ENCODE data around the gene SOS1. TPM values are rescaled to one million over a fixed set of nuclear protein-coding genes. Genes with fewer than 3 reads are reported as not detected.
A peak's percentile ranks its signal among the peaks of the same experiment; 100 is the strongest.

Gene SOS1
- 29.3 and 32.5 TPM in 2 replicates for total RNA-seq
- polyA plus RNA-seq, result 22.2 and 27.6 TPM in 2 replicates
- 10.8 and 11.8 TPM in 2 replicates for polyA plus RNA-seq (2011; cell fraction: cytosol; rRNA removed)
- 46.7 and 61.7 TPM in 2 replicates for polyA plus RNA-seq (2011; cell fraction: nucleus; rRNA removed)
- polyA plus RNA-seq (2012), result 14.7 and 24.8 TPM in 2 replicates
- polyA minus RNA-seq, result 44.6 and 61.5 TPM in 2 replicates
- polyA minus RNA-seq (2011; cell fraction: cytosol; rRNA and poly(A)+ RNA removed), result 21.9 TPM
- 55.8 and 73.5 TPM in 2 replicates for polyA minus RNA-seq (2011; cell fraction: nucleus; rRNA and poly(A)+ RNA removed)
- Bru-seq, nascent RNA, result percentile 85 among the genes with signal in this experiment
- percentile 85 among the genes with signal in this experiment for BruChase-seq, experiment 1, labeled RNA remaining after a 6-hour chase
- BruChase-seq, experiment 2, labeled RNA remaining after a 2-hour chase, result percentile 88 among the genes with signal in this experiment
- long read RNA-seq, full-length matches to known transcripts, result 3 of 11 reads
- long read RNA-seq, partial matches to known transcripts, result 4 of 11 reads
- long read RNA-seq, other reads (novel, unspliced or antisense), result 4 of 11 reads

DNA sequence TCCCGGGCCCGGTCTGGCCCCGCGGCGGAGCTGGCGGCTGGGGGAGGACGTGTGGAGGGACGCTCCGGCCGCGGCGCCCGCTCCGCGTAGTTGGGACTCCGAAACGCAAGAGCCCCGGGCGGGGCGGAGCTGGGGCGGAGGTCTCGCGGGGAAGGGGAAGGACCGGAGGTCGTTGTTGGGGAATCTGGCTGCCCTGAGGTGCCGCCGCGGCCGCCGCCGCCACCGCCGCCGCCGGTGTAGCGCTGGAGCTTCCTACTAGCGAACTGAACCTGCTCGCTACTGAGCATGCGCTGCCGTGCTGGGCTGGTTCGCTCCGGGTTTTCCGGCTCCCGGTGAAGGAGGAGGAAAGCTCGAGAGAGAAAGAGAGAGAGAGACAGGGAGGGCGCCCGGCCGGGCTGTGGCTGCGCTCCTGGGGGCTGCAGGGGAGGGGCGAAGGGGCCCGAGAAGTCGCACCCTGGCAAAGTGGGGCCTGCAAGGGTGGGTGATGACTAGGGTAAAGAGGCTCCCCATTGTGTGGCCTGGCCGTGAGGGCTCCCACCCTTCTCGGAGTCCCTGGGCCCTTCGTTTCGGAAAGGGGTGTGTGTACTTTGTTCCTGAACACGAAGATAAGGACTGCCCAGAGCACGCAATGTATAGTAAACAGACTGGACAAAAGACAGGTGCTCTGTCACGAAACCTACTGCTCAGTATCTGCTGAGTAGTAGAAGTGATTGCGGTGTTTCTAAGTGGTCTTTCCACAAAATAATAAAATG lies at the start of gene SOS1:
SOS1 (minus strand) TSS at position 281 of the 752 bp plus-strand sequence. CDS start 629 bp downstream, outside the sequence.
- ChIA-PET CTCF (interaction anchor here (0.7 to 3.6 kb wide), 13 partner anchors 12 to 744 kb away, joined by 3 to 53 read pairs (median 4); partner anchors contain the start of gene ATL2), POLR2A (no interaction called here)
- no peaks in the 10 kb centered on the region for H3K36me3 ChIP-seq (ENCODE audit: control insufficient read depth in 2 of 2, extremely low read depth in 1 of 2, insufficient read depth in 2 of 2, low read length in 2 of 2)
- H3K27ac ChIP-seq (ENCODE audit: insufficient read depth, low read depth, low read length), result peak within 1 kb of the TSS; percentile 78
- H2AFZ ChIP-seq (ENCODE audit: low read depth, low read length), result peak within 1 kb of the TSS; percentile 80
- TF ChIP-seq MYC (IDR thresholded peaks at IDR 0.05; ENCODE audit: low read depth, low read length), result no peak
- TF ChIP-seq POLR2AphosphoS5 (IDR thresholded peaks at IDR 0.05; ENCODE audit: insufficient read depth, low read depth, low read length), result peak; percentile 73
- TF ChIP-seq FOS (IDR thresholded peaks at IDR 0.05; ENCODE audit: borderline replicate concordance, insufficient read depth, low read length), result no peak
- TF ChIP-seq, protein P1, sequence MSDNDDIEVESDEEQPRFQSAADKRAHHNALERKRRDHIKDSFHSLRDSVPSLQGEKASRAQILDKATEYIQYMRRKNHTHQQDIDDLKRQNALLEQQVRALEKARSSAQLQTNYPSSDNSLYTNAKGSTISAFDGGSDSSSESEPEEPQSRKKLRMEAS (IDR thresholded peaks at IDR 0.05; ENCODE audit: insufficient read depth, insufficient read length), result no peak
- TF ChIP-seq POLR2A (IDR thresholded peaks at IDR 0.05; ENCODE audit: low read depth, low read length), result peak; percentile 80
- peak; percentile 18 for TF ChIP-seq GATA2 (IDR thresholded peaks at IDR 0.05; ENCODE audit: insufficient read depth, insufficient read length, low read depth, low read length)
- dilution Hi-C loops (cut with MboI; ENCODE audit: extremely low pct_ligation_motif_present, low sequenced_read_pairs), result no loop called here
- FAIRE-seq, result peak; percentile 70
- H4K20me1 ChIP-seq (replicated peaks; ENCODE audit: control insufficient read depth, extremely low read depth, insufficient read depth, low read length), result no peaks in the 10 kb centered on the region
- H3K9me3 ChIP-seq (replicated peaks; ENCODE audit: control insufficient read depth, insufficient read depth, low read length), result no peaks in the 10 kb centered on the region
- BruUV-seq (replicated peaks), result no TSS peak
- H3K9ac ChIP-seq (replicated peaks; ENCODE audit: extremely low read depth, insufficient read depth, low read length), result peak within 1 kb of the TSS; percentile 70
- peak within 1 kb of the TSS; percentile 97 for H3K4me2 ChIP-seq (ENCODE audit: insufficient read depth, low read length)
- intact Hi-C loops (cut with micrococcal nuclease), result loop anchor here (2.0 to 5.0 kb wide), 5 partner anchors 62 to 744 kb away; partner anchors contain the start of genes ATL2, MAP4K3 and SRSF7
- H3K4me3 ChIP-seq (replicated peaks in 1 of 3; ENCODE audit: insufficient read depth in 1 of 3, low read depth in 1 of 3, low read length in 3 of 3), result peak within 1 kb of the TSS; percentile 52 to 83 (median 56)
- H3K4me1 ChIP-seq (ENCODE audit: control insufficient read depth, extremely low read depth, insufficient read depth, low read length), result peaks cover 28% of the 10 kb centered on the region
- peaks cover 42% of the 10 kb centered on the region for H3K79me2 ChIP-seq (ENCODE audit: control insufficient read depth, insufficient read depth, low read length)
- DNase-seq (ENCODE audit: low read depth, low spot score), result peak; percentile 95
- H3K9me1 ChIP-seq (replicated peaks; ENCODE audit: control insufficient read depth, extremely low read depth, insufficient read depth, low read length), result no peaks in the 10 kb centered on the region
- no peaks in the 10 kb centered on the region for H3K27me3 ChIP-seq (ENCODE audit: control insufficient read depth in 2 of 2, insufficient read depth in 2 of 2, low read length in 2 of 2)
